HL-60 (cell line): Measurements from ENCODE around the gene USP3.

ENCODE experiments used
- GABPA ChIP-seq: IDR thresholded peaks from 2 replicates; pipeline ENCODE4 v1.6.1; 2012; ENCODE audit warnings: low read depth
- POLR2AphosphoS5 ChIP-seq: IDR thresholded peaks from 2 replicates; pipeline ENCODE4 v1.6.1; 2012; ENCODE audit warnings: low read depth
- TF ChIP-seq, protein P1 (sequence below): IDR thresholded peaks from one replicate; pipeline ENCODE4 v1.5.1; 2011; ENCODE audit warnings: low read length, control low read depth, inconsistent platforms; ENCODE audit not compliant: insufficient read depth

DNA sequence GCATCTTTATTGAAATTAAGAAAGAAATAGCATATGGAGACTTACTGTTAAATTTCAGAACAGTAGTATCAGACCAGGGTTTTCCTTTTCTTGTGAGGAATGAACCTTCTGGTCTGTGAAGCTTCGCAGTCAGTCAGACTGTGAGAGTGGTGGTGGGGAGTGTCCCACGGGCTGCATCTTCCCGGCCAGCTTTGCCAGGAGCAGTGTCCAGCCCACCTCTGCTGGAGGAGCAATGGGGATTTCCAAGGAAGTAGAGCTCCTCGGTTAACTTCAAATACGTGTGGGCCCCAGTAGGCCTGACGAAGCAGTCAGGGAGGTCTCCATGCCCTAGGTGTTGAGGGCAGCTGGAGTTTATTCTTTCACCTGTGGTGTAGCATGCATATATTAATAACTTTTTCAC lies 51.9 kb downstream of the USP3 start:
- TF ChIP-seq, protein P1, sequence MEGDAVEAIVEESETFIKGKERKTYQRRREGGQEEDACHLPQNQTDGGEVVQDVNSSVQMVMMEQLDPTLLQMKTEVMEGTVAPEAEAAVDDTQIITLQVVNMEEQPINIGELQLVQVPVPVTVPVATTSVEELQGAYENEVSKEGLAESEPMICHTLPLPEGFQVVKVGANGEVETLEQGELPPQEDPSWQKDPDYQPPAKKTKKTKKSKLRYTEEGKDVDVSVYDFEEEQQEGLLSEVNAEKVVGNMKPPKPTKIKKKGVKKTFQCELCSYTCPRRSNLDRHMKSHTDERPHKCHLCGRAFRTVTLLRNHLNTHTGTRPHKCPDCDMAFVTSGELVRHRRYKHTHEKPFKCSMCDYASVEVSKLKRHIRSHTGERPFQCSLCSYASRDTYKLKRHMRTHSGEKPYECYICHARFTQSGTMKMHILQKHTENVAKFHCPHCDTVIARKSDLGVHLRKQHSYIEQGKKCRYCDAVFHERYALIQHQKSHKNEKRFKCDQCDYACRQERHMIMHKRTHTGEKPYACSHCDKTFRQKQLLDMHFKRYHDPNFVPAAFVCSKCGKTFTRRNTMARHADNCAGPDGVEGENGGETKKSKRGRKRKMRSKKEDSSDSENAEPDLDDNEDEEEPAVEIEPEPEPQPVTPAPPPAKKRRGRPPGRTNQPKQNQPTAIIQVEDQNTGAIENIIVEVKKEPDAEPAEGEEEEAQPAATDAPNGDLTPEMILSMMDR: no peak
- no peak for TF ChIP-seq POLR2AphosphoS5
- no peak for TF ChIP-seq GABPA
